Endothelial cell of umbilical vein (primary cell): ENCODE data around the gene NCF4. TPM values are rescaled to one million over a fixed set of nuclear protein-coding genes. Genes with fewer than 3 reads are reported as not detected.

ENCODE experiments used
- BruUV-seq: library from RNA; stranded (reverse); fragments of 400-500 nt; replicated peaks from 2 replicates; lab custom pipeline; 2021; lab: Mats Ljungman, UMichigan
- CTCF ChIA-PET: fragments of 300-600, 350-600 bp; sonication (Branson Sonifier 250); formaldehyde crosslinking; loops from one replicate; lab custom pipeline; 2021; ENCODE audit warnings: antibody characterized with exemption, inconsistent platforms; lab: Charles Lee
- POLR2A ChIA-PET: fragments of 300-600, 350-600 bp; sonication (Branson Sonifier 250); formaldehyde crosslinking; loops from one replicate; lab custom pipeline; 2021; ENCODE audit warnings: antibody characterized with exemption, inconsistent platforms; lab: Charles Lee
- DNase-seq: peaks from one replicate; pipeline ENCODE4 v3.0.0-alpha.2; 2011; ENCODE audit warnings: low read depth, low spot score
- FAIRE-seq: peaks from 2 replicates; lab custom pipeline; 2011; peaks lifted over from hg19 to GRCh38; lab: Jason Lieb, UNC
- H2AFZ ChIP-seq: 2 replicates; pipeline ENCODE4 v1.6.0; 2012; ENCODE audit warnings: low read depth, low read length, control low read depth, inconsistent platforms
- H3K27ac ChIP-seq: 2 replicates; pipeline ENCODE4 v1.5.1; 2011; ENCODE audit warnings: low read depth, mild to moderate bottlenecking, control low read depth, low read length, moderate library complexity; ENCODE audit not compliant: insufficient read depth
- H3K27me3 ChIP-seq, 2 experiments: 2 replicates each; pipeline versions ENCODE4 v1.6.0 to v1.6.1; 2011; ENCODE audit warnings: low read length in 2 of 2, mixed read lengths in 1 of 2; ENCODE audit not compliant: control insufficient read depth in 2 of 2, insufficient read depth in 2 of 2
- H3K36me3 ChIP-seq, 2 experiments: 2 replicates in 1 of 2; 3 replicates in 1 of 2; pipeline ENCODE4 v1.5.1; 2011; ENCODE audit warnings: low read length in 2 of 2, mild to moderate bottlenecking in 1 of 2, moderate library complexity in 1 of 2; ENCODE audit not compliant: control insufficient read depth in 2 of 2, insufficient read depth in 2 of 2; ENCODE audit errors: extremely low read depth in 1 of 2
- H3K4me1 ChIP-seq: 3 replicates; pipeline ENCODE4 v1.5.1; 2011; ENCODE audit warnings: mild to moderate bottlenecking, low read length; ENCODE audit not compliant: control insufficient read depth, insufficient read depth; ENCODE audit errors: extremely low read depth
- H3K4me2 ChIP-seq: 2 replicates; pipeline ENCODE4 v1.6.1; 2011; ENCODE audit warnings: low read length, control low read depth, mixed read lengths; ENCODE audit not compliant: insufficient read depth
- H3K4me3 ChIP-seq, 3 experiments: fragments of 200-600 bp in 1 of 3; sonication (generic), shearing (Covaris generic) in 1 of 3; replicated peaks in 1 of 3; 2 replicates each; pipeline ENCODE4 v1.5.1; 2011 to 2016; ENCODE audit warnings: control low read depth in 3 of 3, low read length in 3 of 3, mild to moderate bottlenecking in 2 of 3, inconsistent platforms in 1 of 3, low read depth in 1 of 3, moderate library complexity in 1 of 3; ENCODE audit not compliant: insufficient read depth in 1 of 3
- H3K79me2 ChIP-seq: 2 replicates; pipeline ENCODE4 v1.6.0; 2012; ENCODE audit warnings: low read length, inconsistent platforms; ENCODE audit not compliant: control insufficient read depth, insufficient read depth
- H3K9ac ChIP-seq: replicated peaks from 2 replicates; pipeline ENCODE3; 2011; ENCODE audit warnings: low read length, control low read depth; ENCODE audit not compliant: insufficient read depth; ENCODE audit errors: extremely low read depth
- H3K9me1 ChIP-seq: replicated peaks from 3 replicates; pipeline ENCODE4 v1.6.0; 2011; ENCODE audit warnings: mild to moderate bottlenecking, low read length; ENCODE audit not compliant: control insufficient read depth, insufficient read depth; ENCODE audit errors: extremely low read depth
- H3K9me3 ChIP-seq: replicated peaks from 2 replicates; pipeline ENCODE4 v1.5.1; 2012; ENCODE audit warnings: low read length, inconsistent platforms; ENCODE audit not compliant: control insufficient read depth, insufficient read depth
- H4K20me1 ChIP-seq: replicated peaks from 2 replicates; pipeline ENCODE3; 2011; ENCODE audit warnings: mild to moderate bottlenecking, low read length; ENCODE audit not compliant: control insufficient read depth, insufficient read depth; ENCODE audit errors: extremely low read depth
- EZH2 ChIP-seq: IDR thresholded peaks from 2 replicates; pipeline ENCODE4 v1.6.1; 2012; ENCODE audit warnings: borderline replicate concordance, low read depth, mild to moderate bottlenecking, moderate library complexity, low read length, inconsistent platforms; ENCODE audit not compliant: severe bottlenecking
- FOS ChIP-seq: IDR thresholded peaks from 2 replicates; pipeline ENCODE4 v1.6.1; 2011; ENCODE audit warnings: mild to moderate bottlenecking, low read length, moderate library complexity, borderline replicate concordance; ENCODE audit not compliant: insufficient read depth
- GATA2 ChIP-seq: IDR thresholded peaks from 2 replicates; pipeline ENCODE4 v1.7.0; 2011; ENCODE audit warnings: low read depth, mild to moderate bottlenecking, moderate library complexity, mixed read lengths, low read length; ENCODE audit not compliant: insufficient read length, insufficient read depth
- JUN ChIP-seq: IDR thresholded peaks from 2 replicates; pipeline ENCODE4 v1.6.1; 2011; ENCODE audit warnings: borderline replicate concordance, low read depth; ENCODE audit not compliant: insufficient read length, insufficient read depth
- MYC ChIP-seq: IDR thresholded peaks from one replicate; pipeline ENCODE4 v1.6.1; 2011; ENCODE audit warnings: mild to moderate bottlenecking, low read depth, low read length
- POLR2A ChIP-seq: IDR thresholded peaks from 2 replicates; pipeline ENCODE4 v1.6.1; 2012; ENCODE audit warnings: low read depth, mild to moderate bottlenecking, control low read depth, low read length
- POLR2AphosphoS5 ChIP-seq: IDR thresholded peaks from 2 replicates; pipeline ENCODE4 v1.6.1; 2012; ENCODE audit warnings: low read depth, mild to moderate bottlenecking, control low read depth, low read length, moderate library complexity; ENCODE audit not compliant: insufficient read depth
- dilution Hi-C: fragments of 300-500 bp; cut with MboI; formaldehyde crosslinking; loops from one replicate; pipeline ENCODE4 v1.15.0; 2019; ENCODE audit warnings: low sequenced_read_pairs; ENCODE audit not compliant: extremely low pct_ligation_motif_present
- intact Hi-C: fragments of 100-400 bp; cut with micrococcal nuclease; formaldehyde crosslinking; loops from one replicate; pipeline ENCODE4 v1.10.0; 2022
- polyA plus RNA-seq, 4 experiments: library from polyadenylated mRNA; depleted of rRNA in 3 of 4; stranded (reverse) in 3 of 4; unstranded in 1 of 4; fragments of >200 nt; gene quantifications; 2 replicates each; pipeline versions ENCODE4 v1.2.1 to v1.2.3, GENCODE V29; 2011 to 2012; ENCODE audit warnings: missing spikeins in 1 of 4
- total RNA-seq: library from RNA; stranded (reverse); gene quantifications from 2 replicates; pipeline ENCODE4 v1.2.3, GENCODE V29; 2021
- TF ChIP-seq, protein P1 (sequence below): IDR thresholded peaks from 2 replicates; pipeline ENCODE4 v1.6.1; 2011; ENCODE audit not compliant: insufficient read depth, insufficient read length
- TF ChIP-seq, protein P2 (sequence below), 2 donors: IDR thresholded peaks; 1 replicate in 1 of 2; 2 replicates in 1 of 2; pipeline ENCODE4 v1.5.1; 2011; ENCODE audit warnings: low read length in 2 of 2, mild to moderate bottlenecking in 2 of 2, moderate library complexity in 2 of 2, control low read depth in 1 of 2, inconsistent platforms in 1 of 2, low read depth in 1 of 2; ENCODE audit not compliant: insufficient read depth in 1 of 2; ENCODE audit errors: extremely low read depth in 1 of 2

NCF4 gene
- total and polyA plus RNA-seq, 2 donors (not counting 3 experiments of a cell fraction or from before 2014, with no cell fraction given) = 0.07 TPM; not detected in 1

DNA sequence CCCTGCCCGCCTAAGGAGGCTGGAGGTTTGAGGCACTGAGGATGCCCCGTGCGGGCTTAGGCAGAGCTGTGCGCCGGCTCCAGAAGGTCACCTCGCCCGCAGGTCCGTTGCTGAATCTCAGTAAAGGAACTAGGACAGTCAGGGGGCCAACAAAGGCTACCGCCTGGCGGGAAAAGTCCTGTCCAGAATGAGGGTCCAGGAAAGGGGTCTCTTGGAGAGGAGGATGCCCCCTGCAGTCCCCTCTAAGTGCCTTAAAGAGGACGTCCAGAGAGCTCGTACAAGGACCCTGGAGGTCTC is 44.5 kb upstream of the NCF4 start:
- no peak for DNase-seq
- TF ChIP-seq MYC = no peak
- no peak for TF ChIP-seq GATA2
- no peak for TF ChIP-seq JUN
- TF ChIP-seq EZH2 = no peak
- no peak for TF ChIP-seq POLR2AphosphoS5
- TF ChIP-seq, protein P1, sequence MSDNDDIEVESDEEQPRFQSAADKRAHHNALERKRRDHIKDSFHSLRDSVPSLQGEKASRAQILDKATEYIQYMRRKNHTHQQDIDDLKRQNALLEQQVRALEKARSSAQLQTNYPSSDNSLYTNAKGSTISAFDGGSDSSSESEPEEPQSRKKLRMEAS = no peak
- no peak for TF ChIP-seq FOS
- no peak for TF ChIP-seq POLR2A
- TF ChIP-seq, protein P2, sequence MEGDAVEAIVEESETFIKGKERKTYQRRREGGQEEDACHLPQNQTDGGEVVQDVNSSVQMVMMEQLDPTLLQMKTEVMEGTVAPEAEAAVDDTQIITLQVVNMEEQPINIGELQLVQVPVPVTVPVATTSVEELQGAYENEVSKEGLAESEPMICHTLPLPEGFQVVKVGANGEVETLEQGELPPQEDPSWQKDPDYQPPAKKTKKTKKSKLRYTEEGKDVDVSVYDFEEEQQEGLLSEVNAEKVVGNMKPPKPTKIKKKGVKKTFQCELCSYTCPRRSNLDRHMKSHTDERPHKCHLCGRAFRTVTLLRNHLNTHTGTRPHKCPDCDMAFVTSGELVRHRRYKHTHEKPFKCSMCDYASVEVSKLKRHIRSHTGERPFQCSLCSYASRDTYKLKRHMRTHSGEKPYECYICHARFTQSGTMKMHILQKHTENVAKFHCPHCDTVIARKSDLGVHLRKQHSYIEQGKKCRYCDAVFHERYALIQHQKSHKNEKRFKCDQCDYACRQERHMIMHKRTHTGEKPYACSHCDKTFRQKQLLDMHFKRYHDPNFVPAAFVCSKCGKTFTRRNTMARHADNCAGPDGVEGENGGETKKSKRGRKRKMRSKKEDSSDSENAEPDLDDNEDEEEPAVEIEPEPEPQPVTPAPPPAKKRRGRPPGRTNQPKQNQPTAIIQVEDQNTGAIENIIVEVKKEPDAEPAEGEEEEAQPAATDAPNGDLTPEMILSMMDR (IDR thresholded peaks at IDR 0.05; ENCODE audit: extremely low read depth in 1 of 2, insufficient read depth in 1 of 2, low read depth in 1 of 2, low read length in 2 of 2) = no peak
- no peak overlapping the region for H3K9ac ChIP-seq
- H3K4me1 ChIP-seq = no peaks in the 10 kb centered on the region
- CTCF ChIA-PET = interaction anchor here (1.0 kb wide), 1 partner anchor 20 kb away, joined by 3 read pairs; no protein-coding TSS in a partner anchor
- H3K36me3 ChIP-seq = no peaks in the 10 kb centered on the region
- H3K27me3 ChIP-seq = peaks cover 50% of the 10 kb centered on the region in 2 experiments
- no peaks in the 10 kb centered on the region for H3K9me1 ChIP-seq
- intact Hi-C loops = no loop called here
- BruUV-seq = no TSS peak
- dilution Hi-C loops = no loop called here
- POLR2A ChIA-PET = no interaction called here
- H3K4me3 ChIP-seq = no peak overlapping the region
- H4K20me1 ChIP-seq = no peaks in the 10 kb centered on the region
- H3K79me2 ChIP-seq = no peaks in the 10 kb centered on the region
- no peaks in the 10 kb centered on the region for H3K9me3 ChIP-seq
- no peak overlapping the region for H3K27ac ChIP-seq
- H2AFZ ChIP-seq = no peak overlapping the region
- H3K4me2 ChIP-seq = no peak overlapping the region
- no peak for FAIRE-seq
